Lung (tissue), 12 donors: ENCODE measurements around the gene ZNF169. TPM values are rescaled to one million over a fixed set of nuclear protein-coding genes. Genes with fewer than 3 reads are reported as not detected.
A peak's percentile ranks its signal among the peaks of the same experiment; 100 is the strongest.
"Not testable (repeated sequence)": the region's sequence is repeated elsewhere in the genome, so short reads cannot be mapped to it uniquely, and the experiment has no call there.

Source experiments
- ATAC-seq: fragments of 200-7000 bp; cut with Tn5 transposase; one replicate; pipeline ENCODE4 v1.9.1; 2020; ENCODE audit warnings: moderate number of reproducible peaks; ENCODE audit not compliant: insufficient read depth, low FRiP score
- DNase-seq, 3 donors: peaks; one replicate each; pipeline ENCODE4 v3.0.0-alpha.2; 2013 to 2017
- H3K27ac ChIP-seq, 2 donors: one replicate each; pipeline ENCODE4 v1.5.1; 2013; ENCODE audit warnings: mild to moderate bottlenecking in 2 of 2, moderate library complexity in 2 of 2, control low read depth in 1 of 2, inconsistent platforms in 1 of 2, low read depth in 1 of 2, low read length in 1 of 2
- H3K27me3 ChIP-seq, 3 donors: one replicate each; pipeline ENCODE4 v1.5.1; 2013; ENCODE audit warnings: low read length in 2 of 3; ENCODE audit not compliant: control insufficient read depth in 3 of 3, insufficient read depth in 3 of 3
- H3K36me3 ChIP-seq, 4 donors: one replicate each; pipeline ENCODE4 v1.5.1; 2013; ENCODE audit warnings: low read length in 4 of 4, mild to moderate bottlenecking in 1 of 4, moderate library complexity in 1 of 4; ENCODE audit not compliant: control insufficient read depth in 4 of 4, insufficient read depth in 4 of 4
- H3K4me1 ChIP-seq, 5 donors: one replicate each; pipeline ENCODE4 v1.5.1; 2013; ENCODE audit warnings: low read length in 5 of 5, mild to moderate bottlenecking in 2 of 5, moderate library complexity in 1 of 5; ENCODE audit not compliant: control insufficient read depth in 5 of 5, insufficient read depth in 5 of 5
- H3K4me3 ChIP-seq: one replicate; pipeline ENCODE4 v1.5.1; 2013; ENCODE audit warnings: mild to moderate bottlenecking, control low read depth, moderate library complexity
- H3K9ac ChIP-seq, 2 donors: one replicate each; pipeline ENCODE4 v1.5.1; 2013; ENCODE audit warnings: low read length in 2 of 2, control low read depth in 1 of 2; ENCODE audit not compliant: insufficient read depth in 1 of 2
- H3K9me3 ChIP-seq, 4 donors: one replicate each; pipeline ENCODE4 v1.5.1; 2013; ENCODE audit warnings: low read length in 3 of 4, mild to moderate bottlenecking in 1 of 4, moderate library complexity in 1 of 4; ENCODE audit not compliant: control insufficient read depth in 4 of 4, insufficient read depth in 3 of 4
- WGBS, 2 donors: extraction: QIAGEN DNeasy Blood & Tissue Kit; methylation state at CpG; one replicate each; pipeline ENCODE4 v1.1.7; 2013; 5-methylcytosine and 5-hydroxymethylcytosine counted together
- polyA plus RNA-seq, 2 donors: library from polyadenylated mRNA; stranded (reverse); fragments of 200-250 nt; gene quantifications; one replicate each; pipeline ENCODE4 v1.2.1, GENCODE V29; 2013
- total RNA-seq, 2 donors: library from RNA; depleted of rRNA in 1 of 2; stranded (reverse); fragments of >200 nt in 1 of 2; gene quantifications; one replicate each; pipeline ENCODE4 v1.2.1, GENCODE V29; 2014 to 2021
- TF ChIP-seq, protein P1 (sequence below): IDR thresholded peaks from 2 replicates; pipeline ENCODE4 v1.5.1; 2012; ENCODE audit warnings: mild to moderate bottlenecking; ENCODE audit errors: control extremely low read depth, extremely low read depth
- donor health status: control.
- donor health status: control.
- donor health status: Bipolar disorder and iron deficiency.
- donor health status: healthy.
- donor health status: DM: yes; HTN: yes; CAD: no.

Gene ZNF169
- total and polyA plus RNA-seq, 4 donors = 2.3 to 8.7 (median 4.8) TPM

GRCh38 chr9:94212531-94212930, 46.6 kb upstream of the ZNF169 start:
- Histone ChIP-seq H3K4me1 (no peaks in the 10 kb centered on the region), H3K9ac (no peak overlapping the region), H3K36me3 (no peaks in the 10 kb centered on the region), H3K27ac (no peak overlapping the region), H3K4me3 (no peak overlapping the region), H3K27me3 (no peaks in the 10 kb centered on the region), H3K9me3 (peaks cover 0 to 3% (median 0%) of the 10 kb centered on the region in 4 donors)
- TF ChIP-seq, protein P1, sequence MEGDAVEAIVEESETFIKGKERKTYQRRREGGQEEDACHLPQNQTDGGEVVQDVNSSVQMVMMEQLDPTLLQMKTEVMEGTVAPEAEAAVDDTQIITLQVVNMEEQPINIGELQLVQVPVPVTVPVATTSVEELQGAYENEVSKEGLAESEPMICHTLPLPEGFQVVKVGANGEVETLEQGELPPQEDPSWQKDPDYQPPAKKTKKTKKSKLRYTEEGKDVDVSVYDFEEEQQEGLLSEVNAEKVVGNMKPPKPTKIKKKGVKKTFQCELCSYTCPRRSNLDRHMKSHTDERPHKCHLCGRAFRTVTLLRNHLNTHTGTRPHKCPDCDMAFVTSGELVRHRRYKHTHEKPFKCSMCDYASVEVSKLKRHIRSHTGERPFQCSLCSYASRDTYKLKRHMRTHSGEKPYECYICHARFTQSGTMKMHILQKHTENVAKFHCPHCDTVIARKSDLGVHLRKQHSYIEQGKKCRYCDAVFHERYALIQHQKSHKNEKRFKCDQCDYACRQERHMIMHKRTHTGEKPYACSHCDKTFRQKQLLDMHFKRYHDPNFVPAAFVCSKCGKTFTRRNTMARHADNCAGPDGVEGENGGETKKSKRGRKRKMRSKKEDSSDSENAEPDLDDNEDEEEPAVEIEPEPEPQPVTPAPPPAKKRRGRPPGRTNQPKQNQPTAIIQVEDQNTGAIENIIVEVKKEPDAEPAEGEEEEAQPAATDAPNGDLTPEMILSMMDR = no peak
- no peak for DNase-seq
- ATAC-seq = no peak
- 79 to 81% methylated on average over 5 of the region's 5 CpGs for WGBS, 2 donors

DNA sequence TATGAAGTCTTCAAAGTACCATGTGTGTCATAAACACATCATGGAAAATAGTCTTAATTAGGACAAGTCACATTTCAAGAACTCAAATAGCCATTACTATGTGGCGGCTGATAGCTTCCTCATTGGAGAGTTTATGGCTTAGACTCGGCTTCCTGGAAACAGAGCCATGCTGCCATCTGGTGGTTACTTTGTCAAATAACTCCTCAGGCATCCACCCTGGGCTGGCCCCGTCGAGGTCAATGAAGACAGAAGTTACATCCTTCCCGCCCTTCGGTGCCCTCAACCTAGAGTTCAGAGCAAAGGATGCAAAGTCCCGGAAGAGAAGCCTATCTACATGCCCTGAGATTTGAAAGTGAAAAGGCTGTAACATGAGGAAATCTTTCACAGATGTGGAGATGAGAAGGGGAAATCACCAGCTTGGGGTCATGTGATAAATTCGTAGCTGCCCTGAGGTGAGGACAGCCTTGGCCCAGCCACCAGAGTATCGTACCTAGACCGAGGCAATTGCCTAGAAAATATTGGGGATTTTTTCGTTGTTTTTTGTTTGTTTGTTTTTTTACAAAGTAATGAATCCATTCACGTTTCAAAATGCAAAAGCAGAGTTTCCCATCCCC, 45.5 kb upstream of the ZNF169 start:
- 15 to 21% methylated on average over 12 of the region's 12 CpGs for WGBS, 2 donors
- Histone ChIP-seq H3K27ac (no peak overlapping the region), H3K27me3 (no peaks in the 10 kb centered on the region), H3K36me3 (no peaks in the 10 kb centered on the region), H3K4me1 (no peaks in the 10 kb centered on the region), H3K9me3 (peaks cover 0 to 3% (median 0%) of the 10 kb centered on the region in 4 donors), H3K9ac (no peak overlapping the region), H3K4me3 (no peak overlapping the region)
- ATAC-seq (peak; percentile 94), DNase-seq (peak; percentile 77 to 90 (median 86))
- TF ChIP-seq, protein P1 = peak; percentile 88

DNA sequence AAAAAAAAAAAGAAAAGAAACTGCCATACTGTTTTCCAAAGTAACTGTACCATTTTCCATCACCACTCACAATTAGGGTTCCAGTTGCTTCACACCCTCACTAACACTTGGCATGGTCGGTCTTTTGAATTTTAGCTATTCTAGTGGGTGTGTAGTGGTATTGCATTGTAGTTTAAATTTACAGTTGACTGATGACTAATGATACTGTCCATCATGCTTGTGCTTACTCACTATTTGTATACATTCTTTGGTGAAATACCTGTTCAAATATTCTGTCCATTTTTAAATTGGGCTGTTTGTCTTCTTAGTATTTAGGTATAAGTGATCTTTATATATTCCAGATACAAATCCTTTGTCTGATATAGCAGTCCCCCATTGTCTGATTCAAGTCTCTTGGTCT, 36.2 kb upstream of the ZNF169 start:
- ATAC-seq = no peak
- WGBS, 2 donors = 78 to 91% methylated on average over 1 of the region's 1 CpG

DNA sequence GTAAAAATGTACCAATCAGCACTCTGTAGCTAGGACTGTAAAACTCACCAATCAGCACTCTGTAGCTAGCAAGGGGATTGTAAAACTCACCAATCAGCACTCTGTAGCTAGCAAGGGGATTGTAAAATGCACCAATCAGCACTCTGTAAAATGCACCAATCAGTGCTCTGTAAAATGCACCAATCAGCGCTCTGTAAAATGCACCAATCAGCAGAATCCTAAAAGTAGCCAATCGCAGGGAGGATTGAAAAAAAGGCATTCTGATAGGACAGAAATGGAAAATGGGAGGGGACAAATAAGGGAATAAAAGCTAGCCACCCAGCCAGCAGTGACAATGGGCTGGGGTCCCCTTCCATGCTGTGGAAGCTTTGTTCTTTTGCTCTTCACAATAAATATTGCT, 33.7 kb upstream of the ZNF169 start:
- not testable (repeated sequence) for H3K9ac ChIP-seq, H3K27ac ChIP-seq, DNase-seq, ATAC-seq, H3K27me3 ChIP-seq, H3K4me1 ChIP-seq, H3K36me3 ChIP-seq, H3K9me3 ChIP-seq, H3K4me3 ChIP-seq
- WGBS, 2 donors = 94 to 97% methylated on average over 2 of the region's 2 CpGs

More for the DNA sequence above, 36.2 kb upstream of the ZNF169 start:
- Histone ChIP-seq H3K36me3 (no peaks in the 10 kb centered on the region), H3K4me1 (no peaks in the 10 kb centered on the region), H3K4me3 (no peak overlapping the region), H3K9me3 (peaks cover 0 to 2% (median 0%) of the 10 kb centered on the region in 4 donors), H3K27me3 (no peaks in the 10 kb centered on the region), H3K9ac (no peak overlapping the region), H3K27ac (no peak overlapping the region)
- DNase-seq = no peak
- TF ChIP-seq, protein P1 = no peak
